Tibial artery (tissue), 4 donors: ENCODE data around the gene C15orf39.
"Not testable (repeated sequence)": the region's sequence is repeated elsewhere in the genome, so short reads cannot be mapped to it uniquely, and the experiment has no call there.

Experiments
- DNase-seq, 2 donors: peaks; one replicate each; pipeline ENCODE4 v3.0.0-alpha.2; 2019
- H3K27ac ChIP-seq, 2 donors: fragments of 200-600 bp; sonication (generic) in 1 of 2; 1 replicate in 1 of 2; 2 replicates in 1 of 2; pipeline ENCODE4 v1.5.1; 2018 to 2019; ENCODE audit warnings: mild to moderate bottlenecking in 1 of 2
- H3K27me3 ChIP-seq, 2 donors: fragments of 200-600 bp; sonication (generic) in 1 of 2; one replicate each; pipeline versions ENCODE4 v1.5.1 to v1.6.0; 2016 to 2019
- H3K36me3 ChIP-seq, 3 donors: fragments of 200-600 bp; sonication (generic) in 2 of 3; one replicate each; pipeline ENCODE4 v1.5.1; 2016 to 2019; ENCODE audit warnings: mild to moderate bottlenecking in 2 of 3
- H3K4me1 ChIP-seq, 4 donors: fragments of 200-600 bp; sonication (generic) in 2 of 4; 1 replicate in 3 of 4; 2 replicates in 1 of 4; pipeline ENCODE4 v1.5.1; 2016 to 2019
- H3K4me3 ChIP-seq, 2 donors: fragments of 200-600 bp; sonication (generic) in 1 of 2; 1 replicate in 1 of 2; 2 replicates in 1 of 2; pipeline ENCODE4 v1.5.1; 2018 to 2019; ENCODE audit warnings: mild to moderate bottlenecking in 2 of 2
- H3K9me3 ChIP-seq, 3 donors: fragments of 200-600 bp; sonication (generic) in 1 of 3; one replicate each; pipeline ENCODE4 v1.5.1; 2016 to 2019
- intact Hi-C: fragments of 100-400 bp; cut with DNase I; formaldehyde crosslinking; loops from one replicate; pipeline ENCODE4 v1.15.0; 2023; ENCODE audit warnings: low total_unique reads

C15orf39 gene

DNA sequence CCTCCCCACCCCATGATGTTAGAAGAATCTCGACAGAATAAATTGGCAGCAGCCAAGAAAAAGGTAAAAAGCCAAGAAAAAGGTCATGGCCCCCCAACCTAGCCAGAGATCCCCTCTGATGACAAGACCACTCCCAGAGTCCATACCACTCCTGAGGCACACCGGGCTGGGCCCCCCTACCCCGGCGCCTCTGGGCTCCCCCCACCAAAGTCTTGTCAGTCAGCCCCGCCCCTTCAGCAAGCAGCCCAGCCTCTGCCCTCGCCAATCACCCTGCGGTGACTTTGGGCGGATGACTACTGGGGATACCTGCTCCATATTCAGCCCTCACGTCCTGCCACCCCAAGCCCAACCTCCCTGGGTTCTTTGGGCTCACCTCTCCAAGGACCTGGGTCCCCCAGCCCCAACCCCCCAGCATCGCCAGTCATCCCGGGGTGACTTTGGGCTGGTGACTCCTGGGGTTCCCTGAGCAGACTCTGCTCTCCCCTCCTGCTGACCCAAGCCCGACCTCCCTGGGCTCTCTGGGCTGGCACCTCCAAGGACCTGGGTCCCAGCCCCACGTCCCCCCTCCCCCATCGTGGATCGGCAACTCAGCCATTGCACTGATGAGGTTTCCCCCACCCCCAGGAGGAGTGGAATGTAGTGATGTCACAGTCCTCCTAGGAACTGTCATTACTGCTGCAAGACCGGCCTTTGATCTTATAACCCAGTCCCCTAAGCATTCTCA, 57.1 kb downstream of the C15orf39 start:
- H3K36me3 ChIP-seq, H3K4me3 ChIP-seq, H3K9me3 ChIP-seq, H3K27me3 ChIP-seq, H3K27ac ChIP-seq, H3K4me1 ChIP-seq, intact Hi-C loops, DNase-seq: not testable (repeated sequence)

DNA sequence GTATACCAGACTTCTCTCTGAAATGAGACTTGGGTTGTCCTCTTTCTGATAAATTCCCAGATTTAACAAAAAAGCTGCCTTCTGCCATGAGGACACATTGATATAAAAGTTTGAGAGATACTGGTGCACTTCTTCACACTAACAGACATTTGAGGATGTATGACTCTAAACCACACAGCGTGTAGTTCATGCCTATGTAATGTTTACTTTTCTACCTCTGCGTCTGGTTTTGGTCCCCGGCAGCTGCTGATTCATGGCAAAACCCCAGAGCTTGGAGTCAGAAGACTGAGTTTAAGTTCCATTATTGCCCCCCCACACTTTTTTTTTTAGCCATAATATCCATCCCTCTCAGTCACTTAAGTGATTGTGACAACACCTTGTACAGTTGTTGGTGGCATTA, 58.2 kb downstream of the C15orf39 start:
- DNase-seq, intact Hi-C loops, H3K4me1 ChIP-seq, H3K27ac ChIP-seq, H3K27me3 ChIP-seq, H3K36me3 ChIP-seq, H3K9me3 ChIP-seq, H3K4me3 ChIP-seq: not testable (repeated sequence)
